Amniotic epithelial cell (primary cell): ENCODE results near the gene TMX4.
"Not testable (repeated sequence)": the region's sequence is repeated elsewhere in the genome, so short reads cannot be mapped to it uniquely, and the experiment has no call there.

Source experiments
- DNase-seq: peaks from one replicate; pipeline ENCODE4 v3.0.0-alpha.2; 2010; ENCODE audit warnings: low read depth

Gene TMX4

GRCh38 chr20:7967199-7967844, 52.2 kb downstream of the TMX4 start:
- DNase-seq: peak; percentile 55

- no peak for DNase-seq
These were observed 53.4 kb downstream of the TMX4 start for GRCh38 chr20:7966176-7966575.

GRCh38 chr20:7959484-7959883, 60.1 kb downstream of the TMX4 start:
- DNase-seq: no peak

GRCh38 chr20:7956561-7956960, 63.0 kb downstream of the TMX4 start:
- DNase-seq: not testable (repeated sequence)

- no peak for DNase-seq
These were observed 69.2 kb downstream of the TMX4 start for GRCh38 chr20:7950387-7950786.

GRCh38 chr20:7943891-7944290, 75.7 kb downstream of the TMX4 start:
- DNase-seq: no peak

GRCh38 chr20:7940341-7940740, 79.2 kb downstream of the TMX4 start, which contains the start of gene HAO1:
Gene HAO1, minus strand, starts transcription at chr20:7940458. Its CDS starts 36 bp downstream, at chr20:7940422.
- DNase-seq: no peak

- no peak for DNase-seq
These were observed 79.9 kb downstream of the TMX4 start for GRCh38 chr20:7939663-7940062.

GRCh38 chr20:7938058-7938457, 81.5 kb downstream of the TMX4 start:
- DNase-seq: no peak

GRCh38 chr20:7937328-7937727, 82.2 kb downstream of the TMX4 start:
- no peak for DNase-seq

GRCh38 chr20:7935027-7935551, 84.5 kb downstream of the TMX4 start:
- DNase-seq: no peak

GRCh38 chr20:7933346-7933745, 86.2 kb downstream of the TMX4 start:
- no peak for DNase-seq

- DNase-seq: no peak
These were observed 89.2 kb downstream of the TMX4 start for GRCh38 chr20:7930343-7930742.
